ENCODE measurements around the gene BCL11A.

DNA sequence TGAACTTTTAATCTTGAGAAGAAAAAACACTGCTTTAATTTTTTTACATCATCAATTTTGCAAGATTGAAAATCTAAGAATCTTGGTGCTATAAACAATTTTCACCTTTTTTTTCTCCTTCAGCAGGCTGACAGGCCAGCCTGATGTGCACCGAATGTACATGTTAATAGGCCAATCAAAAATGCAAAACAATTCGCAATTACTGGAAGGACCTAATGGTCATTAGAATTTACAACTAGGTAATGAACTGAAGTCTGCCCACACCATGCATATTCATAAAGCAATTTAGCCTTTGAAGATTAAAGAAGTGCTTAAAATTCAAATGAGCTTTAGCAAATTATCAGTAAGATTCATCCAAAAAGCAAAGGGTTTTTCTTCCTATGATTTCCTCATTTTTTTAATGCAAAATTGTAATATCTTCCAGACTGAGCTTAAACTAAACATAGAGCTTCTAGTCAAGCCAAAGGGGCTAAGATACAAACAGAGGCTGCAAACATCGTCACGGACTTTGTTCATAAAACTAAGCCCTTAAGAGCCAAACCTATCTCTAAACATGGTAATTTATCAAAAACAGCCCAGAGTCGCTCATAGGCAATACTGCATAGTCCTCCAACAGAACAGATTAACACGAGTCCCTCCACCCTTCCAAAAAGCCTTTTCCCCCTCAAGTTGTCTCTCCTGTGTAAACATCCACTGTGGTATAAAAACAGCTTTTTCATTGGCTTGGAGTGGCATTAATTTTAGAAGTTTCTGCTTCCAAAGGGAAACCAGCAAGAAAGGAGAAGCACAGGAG, 18.4 kb downstream of the BCL11A start:
- TF ChIP-seq, protein P1, sequence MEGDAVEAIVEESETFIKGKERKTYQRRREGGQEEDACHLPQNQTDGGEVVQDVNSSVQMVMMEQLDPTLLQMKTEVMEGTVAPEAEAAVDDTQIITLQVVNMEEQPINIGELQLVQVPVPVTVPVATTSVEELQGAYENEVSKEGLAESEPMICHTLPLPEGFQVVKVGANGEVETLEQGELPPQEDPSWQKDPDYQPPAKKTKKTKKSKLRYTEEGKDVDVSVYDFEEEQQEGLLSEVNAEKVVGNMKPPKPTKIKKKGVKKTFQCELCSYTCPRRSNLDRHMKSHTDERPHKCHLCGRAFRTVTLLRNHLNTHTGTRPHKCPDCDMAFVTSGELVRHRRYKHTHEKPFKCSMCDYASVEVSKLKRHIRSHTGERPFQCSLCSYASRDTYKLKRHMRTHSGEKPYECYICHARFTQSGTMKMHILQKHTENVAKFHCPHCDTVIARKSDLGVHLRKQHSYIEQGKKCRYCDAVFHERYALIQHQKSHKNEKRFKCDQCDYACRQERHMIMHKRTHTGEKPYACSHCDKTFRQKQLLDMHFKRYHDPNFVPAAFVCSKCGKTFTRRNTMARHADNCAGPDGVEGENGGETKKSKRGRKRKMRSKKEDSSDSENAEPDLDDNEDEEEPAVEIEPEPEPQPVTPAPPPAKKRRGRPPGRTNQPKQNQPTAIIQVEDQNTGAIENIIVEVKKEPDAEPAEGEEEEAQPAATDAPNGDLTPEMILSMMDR (IDR thresholded peaks at IDR 0.05; ENCODE audit: low read depth, low read length, missing input control): no peak
- TF ChIP-seq GABPA (IDR thresholded peaks at IDR 0.05 in 1 of 2, conservative IDR thresholded peaks at IDR 0.05 in 1 of 2): no peak
- TF ChIP-seq YY1 (IDR thresholded peaks at IDR 0.05): no peak
- TF ChIP-seq, protein P2, sequence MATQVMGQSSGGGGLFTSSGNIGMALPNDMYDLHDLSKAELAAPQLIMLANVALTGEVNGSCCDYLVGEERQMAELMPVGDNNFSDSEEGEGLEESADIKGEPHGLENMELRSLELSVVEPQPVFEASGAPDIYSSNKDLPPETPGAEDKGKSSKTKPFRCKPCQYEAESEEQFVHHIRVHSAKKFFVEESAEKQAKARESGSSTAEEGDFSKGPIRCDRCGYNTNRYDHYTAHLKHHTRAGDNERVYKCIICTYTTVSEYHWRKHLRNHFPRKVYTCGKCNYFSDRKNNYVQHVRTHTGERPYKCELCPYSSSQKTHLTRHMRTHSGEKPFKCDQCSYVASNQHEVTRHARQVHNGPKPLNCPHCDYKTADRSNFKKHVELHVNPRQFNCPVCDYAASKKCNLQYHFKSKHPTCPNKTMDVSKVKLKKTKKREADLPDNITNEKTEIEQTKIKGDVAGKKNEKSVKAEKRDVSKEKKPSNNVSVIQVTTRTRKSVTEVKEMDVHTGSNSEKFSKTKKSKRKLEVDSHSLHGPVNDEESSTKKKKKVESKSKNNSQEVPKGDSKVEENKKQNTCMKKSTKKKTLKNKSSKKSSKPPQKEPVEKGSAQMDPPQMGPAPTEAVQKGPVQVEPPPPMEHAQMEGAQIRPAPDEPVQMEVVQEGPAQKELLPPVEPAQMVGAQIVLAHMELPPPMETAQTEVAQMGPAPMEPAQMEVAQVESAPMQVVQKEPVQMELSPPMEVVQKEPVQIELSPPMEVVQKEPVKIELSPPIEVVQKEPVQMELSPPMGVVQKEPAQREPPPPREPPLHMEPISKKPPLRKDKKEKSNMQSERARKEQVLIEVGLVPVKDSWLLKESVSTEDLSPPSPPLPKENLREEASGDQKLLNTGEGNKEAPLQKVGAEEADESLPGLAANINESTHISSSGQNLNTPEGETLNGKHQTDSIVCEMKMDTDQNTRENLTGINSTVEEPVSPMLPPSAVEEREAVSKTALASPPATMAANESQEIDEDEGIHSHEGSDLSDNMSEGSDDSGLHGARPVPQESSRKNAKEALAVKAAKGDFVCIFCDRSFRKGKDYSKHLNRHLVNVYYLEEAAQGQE (IDR thresholded peaks at IDR 0.05): no peak
- no peak for TF ChIP-seq TAF1 (conservative IDR thresholded peaks at IDR 0.05)
- no peak for TF ChIP-seq RAD21 (IDR thresholded peaks at IDR 0.05)
- TF ChIP-seq, protein P3, sequence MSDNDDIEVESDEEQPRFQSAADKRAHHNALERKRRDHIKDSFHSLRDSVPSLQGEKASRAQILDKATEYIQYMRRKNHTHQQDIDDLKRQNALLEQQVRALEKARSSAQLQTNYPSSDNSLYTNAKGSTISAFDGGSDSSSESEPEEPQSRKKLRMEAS (IDR thresholded peaks at IDR 0.05): no peak
- TF ChIP-seq, protein P4, sequence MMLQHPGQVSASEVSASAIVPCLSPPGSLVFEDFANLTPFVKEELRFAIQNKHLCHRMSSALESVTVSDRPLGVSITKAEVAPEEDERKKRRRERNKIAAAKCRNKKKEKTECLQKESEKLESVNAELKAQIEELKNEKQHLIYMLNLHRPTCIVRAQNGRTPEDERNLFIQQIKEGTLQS (IDR thresholded peaks at IDR 0.05): no peak
- TF ChIP-seq, protein P5, sequence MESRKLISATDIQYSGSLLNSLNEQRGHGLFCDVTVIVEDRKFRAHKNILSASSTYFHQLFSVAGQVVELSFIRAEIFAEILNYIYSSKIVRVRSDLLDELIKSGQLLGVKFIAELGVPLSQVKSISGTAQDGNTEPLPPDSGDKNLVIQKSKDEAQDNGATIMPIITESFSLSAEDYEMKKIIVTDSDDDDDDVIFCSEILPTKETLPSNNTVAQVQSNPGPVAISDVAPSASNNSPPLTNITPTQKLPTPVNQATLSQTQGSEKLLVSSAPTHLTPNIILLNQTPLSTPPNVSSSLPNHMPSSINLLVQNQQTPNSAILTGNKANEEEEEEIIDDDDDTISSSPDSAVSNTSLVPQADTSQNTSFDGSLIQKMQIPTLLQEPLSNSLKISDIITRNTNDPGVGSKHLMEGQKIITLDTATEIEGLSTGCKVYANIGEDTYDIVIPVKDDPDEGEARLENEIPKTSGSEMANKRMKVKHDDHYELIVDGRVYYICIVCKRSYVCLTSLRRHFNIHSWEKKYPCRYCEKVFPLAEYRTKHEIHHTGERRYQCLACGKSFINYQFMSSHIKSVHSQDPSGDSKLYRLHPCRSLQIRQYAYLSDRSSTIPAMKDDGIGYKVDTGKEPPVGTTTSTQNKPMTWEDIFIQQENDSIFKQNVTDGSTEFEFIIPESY (IDR thresholded peaks at IDR 0.05): no peak
- TF ChIP-seq FOXA1 (IDR thresholded peaks at IDR 0.05): no peak
- TF ChIP-seq EGR1 (IDR thresholded peaks at IDR 0.05; ENCODE audit: low read depth in 2 of 2): no peak

Data from liver (tissue), 3 donors.